Uterus (tissue), 4 donors: ENCODE results near the gene ISCA2. TPM values are rescaled to one million over a fixed set of nuclear protein-coding genes. Genes with fewer than 3 reads are reported as not detected.

Experiments
- DNase-seq, 2 donors: peaks; one replicate each; pipeline ENCODE4 v3.0.0-alpha.2; 2019 to 2020
- H3K27ac ChIP-seq, 2 donors: fragments of 200-600 bp; sonication (generic); 1 replicate in 1 of 2; 2 replicates in 1 of 2; pipeline ENCODE4 v1.5.1; 2016 to 2018
- H3K27me3 ChIP-seq, 2 donors: fragments of 200-600 bp; sonication (generic); one replicate each; pipeline ENCODE4 v1.5.1; 2018 to 2019; ENCODE audit warnings: control low read depth in 1 of 2
- H3K36me3 ChIP-seq, 2 donors: fragments of 200-600 bp; sonication (generic); one replicate each; pipeline ENCODE4 v1.5.1; 2019; ENCODE audit warnings: control low read depth in 1 of 2
- H3K4me1 ChIP-seq, 2 donors: fragments of 200-600 bp; sonication (generic); one replicate each; pipeline ENCODE4 v1.5.1; 2018 to 2019; ENCODE audit warnings: control low read depth in 1 of 2
- H3K4me3 ChIP-seq, 2 donors: fragments of 200-600 bp; sonication (generic); 1 replicate in 1 of 2; 2 replicates in 1 of 2; pipeline ENCODE4 v1.5.1; 2018 to 2019; ENCODE audit warnings: mild to moderate bottlenecking in 1 of 2
- H3K9me3 ChIP-seq, 2 donors: fragments of 200-600 bp; sonication (generic); one replicate each; pipeline ENCODE4 v1.5.1; 2019; ENCODE audit warnings: control low read depth in 1 of 2
- POLR2A ChIP-seq, 2 donors: fragments of 450-650 bp; IDR thresholded peaks; one replicate each; pipeline ENCODE4 v1.6.1; 2016; ENCODE audit warnings: antibody characterized with exemption in 2 of 2, mild to moderate bottlenecking in 1 of 2, moderate library complexity in 1 of 2
- intact Hi-C: fragments of 100-400 bp; cut with DNase I; formaldehyde crosslinking; loops from one replicate; pipeline ENCODE4 v1.15.1; 2023; ENCODE audit warnings: low total_unique reads
- total RNA-seq, 4 donors: library from RNA; depleted of rRNA in 3 of 4; stranded (reverse); fragments of >200 nt in 3 of 4; gene quantifications; one replicate each; pipeline versions ENCODE4 v1.1.0 to v1.2.4, GENCODE V29; 2014 to 2023
- TF ChIP-seq, protein P1 (sequence below), 4 experiments: fragments of 200-600 bp in 2 of 4; fragments of 450-650 bp in 2 of 4; sonication (generic) in 2 of 4; IDR thresholded peaks; one replicate each; pipeline ENCODE4 v1.5.1; 2016 to 2019; ENCODE audit warnings: antibody characterized with exemption in 4 of 4, mild to moderate bottlenecking in 2 of 4, moderate library complexity in 1 of 4
- donor health status: DM: yes; HTN: yes; CAD: no.

The ISCA2 gene
- total RNA-seq, 4 donors from 2014 or later = 1.0 to 22.2 (median 11.0) TPM

DNA sequence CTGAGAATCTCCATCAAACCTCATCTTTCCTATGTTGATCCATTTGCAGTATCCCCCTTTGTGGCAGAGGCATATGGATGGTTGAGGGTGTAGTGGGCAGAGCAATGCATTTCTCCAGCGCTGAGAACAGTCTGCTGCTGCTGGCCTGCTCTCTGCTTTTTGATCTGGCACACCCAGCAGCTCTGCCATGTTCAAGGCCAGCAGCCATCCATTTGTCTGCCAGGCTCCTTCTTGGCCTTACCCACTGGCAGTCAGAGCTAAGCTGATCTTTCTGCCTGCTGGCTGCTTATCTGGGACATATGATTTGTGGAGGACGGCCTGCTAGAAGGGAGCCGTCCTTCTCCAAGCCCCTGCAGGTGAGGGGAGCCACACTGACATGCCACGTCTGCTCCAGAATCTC, 17.5 kb upstream of the ISCA2 start:
- Histone ChIP-seq H3K9me3 (no peaks in the 10 kb centered on the region), H3K27ac (no peak overlapping the region), H3K27me3 (no peaks in the 10 kb centered on the region), H3K4me1 (no peaks in the 10 kb centered on the region), H3K4me3 (no peak overlapping the region), H3K36me3 (no peaks in the 10 kb centered on the region)
- TF ChIP-seq, protein P1, sequence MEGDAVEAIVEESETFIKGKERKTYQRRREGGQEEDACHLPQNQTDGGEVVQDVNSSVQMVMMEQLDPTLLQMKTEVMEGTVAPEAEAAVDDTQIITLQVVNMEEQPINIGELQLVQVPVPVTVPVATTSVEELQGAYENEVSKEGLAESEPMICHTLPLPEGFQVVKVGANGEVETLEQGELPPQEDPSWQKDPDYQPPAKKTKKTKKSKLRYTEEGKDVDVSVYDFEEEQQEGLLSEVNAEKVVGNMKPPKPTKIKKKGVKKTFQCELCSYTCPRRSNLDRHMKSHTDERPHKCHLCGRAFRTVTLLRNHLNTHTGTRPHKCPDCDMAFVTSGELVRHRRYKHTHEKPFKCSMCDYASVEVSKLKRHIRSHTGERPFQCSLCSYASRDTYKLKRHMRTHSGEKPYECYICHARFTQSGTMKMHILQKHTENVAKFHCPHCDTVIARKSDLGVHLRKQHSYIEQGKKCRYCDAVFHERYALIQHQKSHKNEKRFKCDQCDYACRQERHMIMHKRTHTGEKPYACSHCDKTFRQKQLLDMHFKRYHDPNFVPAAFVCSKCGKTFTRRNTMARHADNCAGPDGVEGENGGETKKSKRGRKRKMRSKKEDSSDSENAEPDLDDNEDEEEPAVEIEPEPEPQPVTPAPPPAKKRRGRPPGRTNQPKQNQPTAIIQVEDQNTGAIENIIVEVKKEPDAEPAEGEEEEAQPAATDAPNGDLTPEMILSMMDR (IDR thresholded peaks at IDR 0.05) = no peak
- TF ChIP-seq POLR2A (IDR thresholded peaks at IDR 0.05) = no peak
- DNase-seq = no peak
- intact Hi-C loops = no loop called here

DNA sequence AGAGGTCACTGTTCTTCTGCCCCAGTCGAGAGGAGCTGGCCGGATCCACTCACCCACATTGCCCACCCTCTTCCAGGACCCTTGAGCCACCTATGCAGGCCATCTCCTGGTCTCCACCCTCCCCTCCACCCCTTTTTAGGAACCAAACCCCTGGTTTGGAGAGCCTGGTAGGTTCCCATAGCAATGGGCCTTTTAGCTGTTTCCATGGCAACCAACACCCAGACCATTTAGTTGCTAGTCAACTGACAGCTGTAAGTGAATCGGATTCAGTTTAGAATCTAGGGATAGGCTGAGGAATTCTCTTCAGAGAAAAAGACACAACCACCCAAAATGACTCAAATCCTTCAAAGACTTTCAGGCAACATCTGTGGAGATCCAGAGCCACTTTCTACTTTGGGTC, 17.0 kb upstream of the ISCA2 start:
- Histone ChIP-seq H3K4me3 (no peak overlapping the region), H3K9me3 (no peaks in the 10 kb centered on the region), H3K36me3 (no peaks in the 10 kb centered on the region), H3K27me3 (no peaks in the 10 kb centered on the region), H3K4me1 (no peaks in the 10 kb centered on the region), H3K27ac (no peak overlapping the region)
- DNase-seq = no peak
- intact Hi-C loops = no loop called here
- TF ChIP-seq, protein P1 (IDR thresholded peaks at IDR 0.05) = no peak
- TF ChIP-seq POLR2A (IDR thresholded peaks at IDR 0.05) = no peak

DNA sequence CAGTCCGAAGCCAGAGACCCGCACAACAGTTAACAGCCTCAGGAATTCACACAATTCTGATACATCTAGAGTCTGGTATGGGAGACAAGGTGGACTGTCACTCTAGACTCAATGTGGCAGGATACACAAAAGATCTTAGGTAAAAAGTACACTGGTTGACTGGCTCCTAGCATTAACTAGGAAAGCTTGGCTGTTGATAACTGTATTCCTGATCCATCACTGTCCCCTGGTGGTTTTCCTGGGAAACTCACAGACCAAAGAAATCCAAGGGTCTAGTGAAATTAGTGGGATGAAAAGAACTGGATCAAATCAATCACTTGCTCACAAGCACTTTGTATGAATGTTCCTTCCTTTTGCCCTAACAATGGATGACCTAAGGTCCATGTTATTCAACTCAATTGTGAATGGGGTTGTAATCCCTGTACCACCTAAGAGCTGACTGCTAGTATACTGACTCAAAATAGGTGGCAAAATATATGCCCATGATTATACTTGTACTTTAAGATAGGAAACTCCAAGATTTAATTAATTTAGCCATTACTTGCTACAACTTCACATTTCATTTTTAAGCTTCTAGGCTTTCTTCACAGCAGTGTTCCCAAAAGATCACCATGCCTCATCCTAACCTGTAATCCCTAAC, 14.4 kb upstream of the ISCA2 start:
- no peak for DNase-seq
- Histone ChIP-seq H3K9me3 (no peaks in the 10 kb centered on the region), H3K36me3 (no peaks in the 10 kb centered on the region), H3K27me3 (no peaks in the 10 kb centered on the region), H3K4me1 (no peaks in the 10 kb centered on the region), H3K27ac (no peak overlapping the region), H3K4me3 (no peak overlapping the region)
- intact Hi-C loops = no loop called here
- TF ChIP-seq, protein P1 (IDR thresholded peaks at IDR 0.05) = peak in 3 of 4 experiments; percentile 16 to 71 (median 50)
- TF ChIP-seq POLR2A (IDR thresholded peaks at IDR 0.05) = no peak

DNA sequence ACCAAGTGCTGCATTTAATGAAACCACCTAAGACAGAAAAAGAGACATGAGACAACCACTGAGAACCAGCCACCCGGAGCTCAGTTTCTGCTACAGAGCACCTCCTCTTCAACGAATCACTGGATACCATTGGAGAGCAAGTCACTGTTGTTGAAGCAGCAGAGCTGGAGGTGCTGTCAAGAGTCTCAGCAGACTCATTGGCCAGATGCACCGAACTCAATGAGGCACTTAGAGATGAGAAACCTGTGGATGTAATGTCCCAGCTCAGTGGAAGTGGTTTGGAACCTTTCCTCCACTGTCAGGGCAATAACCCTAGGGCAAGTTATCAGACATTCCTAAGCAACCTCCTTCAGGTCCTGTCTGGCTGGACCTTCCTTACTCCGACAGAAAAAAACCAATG, 13.5 kb upstream of the ISCA2 start:
- H3K27ac ChIP-seq = no peak overlapping the region
- no peaks in the 10 kb centered on the region for H3K4me1 ChIP-seq
- no peaks in the 10 kb centered on the region for H3K9me3 ChIP-seq
- H3K4me3 ChIP-seq = no peak overlapping the region
- DNase-seq = no peak
- intact Hi-C loops = no loop called here
- TF ChIP-seq, protein P1 (IDR thresholded peaks at IDR 0.05) = no peak
- TF ChIP-seq POLR2A (IDR thresholded peaks at IDR 0.05) = no peak
- H3K36me3 ChIP-seq = no peaks in the 10 kb centered on the region
- no peaks in the 10 kb centered on the region for H3K27me3 ChIP-seq

DNA sequence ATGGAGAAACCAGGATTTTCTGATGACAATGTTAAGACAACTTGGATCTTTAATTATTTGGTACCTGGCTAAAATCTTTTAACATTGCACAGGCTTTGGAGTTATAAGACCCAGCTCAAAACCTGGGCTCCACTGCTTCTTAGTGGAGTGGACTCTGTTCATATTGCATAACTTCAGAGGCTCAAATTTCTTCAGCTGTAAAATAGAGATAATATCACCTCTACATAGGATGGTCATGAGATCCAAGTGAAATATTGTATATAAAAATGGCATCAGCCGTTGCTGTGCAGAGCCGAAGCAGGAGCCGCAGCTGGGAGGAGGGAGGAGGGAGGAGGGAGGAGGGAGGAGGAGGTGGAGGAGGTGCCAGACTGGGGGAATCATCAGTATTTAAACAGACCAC, 11.0 kb upstream of the ISCA2 start:
- Histone ChIP-seq H3K36me3 (no peaks in the 10 kb centered on the region), H3K9me3 (no peaks in the 10 kb centered on the region), H3K4me1 (no peaks in the 10 kb centered on the region), H3K4me3 (no peak overlapping the region), H3K27me3 (no peaks in the 10 kb centered on the region), H3K27ac (no peak overlapping the region)
- intact Hi-C loops = no loop called here
- DNase-seq = no peak
- TF ChIP-seq, protein P1 (IDR thresholded peaks at IDR 0.05) = no peak
- TF ChIP-seq POLR2A (IDR thresholded peaks at IDR 0.05) = no peak
